Measurements from ENCODE around the gene CD44.
"Not testable (repeated sequence)": the region's sequence is repeated elsewhere in the genome, so short reads cannot be mapped to it uniquely, and the experiment has no call there.

CD44 gene

GRCh38 chr11:35216962-35217678, 78.1 kb downstream of the CD44 start:
- no peaks in the 10 kb centered on the region for H3K27me3 ChIP-seq (replicated peaks; ENCODE audit: control insufficient read depth, insufficient read depth, low read length)
- H3K4me3 ChIP-seq (replicated peaks; ENCODE audit: low read depth, low read length) = no peak overlapping the region
- DNase-seq (ENCODE audit: extremely low read depth, insufficient read length) = no peak
- H3K36me3 ChIP-seq (ENCODE audit: control insufficient read depth, insufficient read depth, low read length) = peaks cover 39% of the 10 kb centered on the region
- no peak for TF ChIP-seq CTCF (IDR thresholded peaks at IDR 0.05; ENCODE audit: insufficient read depth, low read length, poor library complexity, severe bottlenecking)

- Histone ChIP-seq H3K27me3 (replicated peaks; ENCODE audit: control insufficient read depth, insufficient read depth, low read length) (no peaks in the 10 kb centered on the region), H3K4me3 (replicated peaks; ENCODE audit: low read depth, low read length) (no peak overlapping the region), H3K36me3 (ENCODE audit: control insufficient read depth, insufficient read depth, low read length) (peaks cover 48% of the 10 kb centered on the region)
- TF ChIP-seq CTCF (IDR thresholded peaks at IDR 0.05; ENCODE audit: insufficient read depth, low read length, poor library complexity, severe bottlenecking) = no peak
- no peak for DNase-seq (ENCODE audit: extremely low read depth, insufficient read length)
Observed at GRCh38 chr11:35218956-35219355, 80.0 kb downstream of the CD44 start.

GRCh38 chr11:35223371-35223796, 84.4 kb downstream of the CD44 start:
- H3K36me3 ChIP-seq (ENCODE audit: control insufficient read depth, insufficient read depth, low read length) = peaks cover 41% of the 10 kb centered on the region

GRCh38 chr11:35223991-35224390, 85.0 kb downstream of the CD44 start:
- H3K4me3 ChIP-seq (replicated peaks; ENCODE audit: low read depth, low read length) = no peak overlapping the region
- no peaks in the 10 kb centered on the region for H3K27me3 ChIP-seq (replicated peaks; ENCODE audit: control insufficient read depth, insufficient read depth, low read length)
- DNase-seq (ENCODE audit: extremely low read depth, insufficient read length) = no peak
- H3K36me3 ChIP-seq (ENCODE audit: control insufficient read depth, insufficient read depth, low read length) = peaks cover 41% of the 10 kb centered on the region
- no peak for TF ChIP-seq CTCF (IDR thresholded peaks at IDR 0.05; ENCODE audit: insufficient read depth, low read length, poor library complexity, severe bottlenecking)

More at GRCh38 chr11:35223371-35223796, 84.4 kb downstream of the CD44 start:
- no peak for TF ChIP-seq CTCF (IDR thresholded peaks at IDR 0.05; ENCODE audit: insufficient read depth, low read length, poor library complexity, severe bottlenecking)
- Histone ChIP-seq H3K27me3 (replicated peaks; ENCODE audit: control insufficient read depth, insufficient read depth, low read length) (no peaks in the 10 kb centered on the region), H3K4me3 (replicated peaks; ENCODE audit: low read depth, low read length) (no peak overlapping the region)
- no peak for DNase-seq (ENCODE audit: extremely low read depth, insufficient read length)

GRCh38 chr11:35225946-35226520, 87.1 kb downstream of the CD44 start:
- no peak for TF ChIP-seq CTCF (IDR thresholded peaks at IDR 0.05; ENCODE audit: insufficient read depth, low read length, poor library complexity, severe bottlenecking)
- Histone ChIP-seq H3K4me3 (replicated peaks; ENCODE audit: low read depth, low read length) (no peak overlapping the region), H3K27me3 (replicated peaks; ENCODE audit: control insufficient read depth, insufficient read depth, low read length) (no peaks in the 10 kb centered on the region), H3K36me3 (ENCODE audit: control insufficient read depth, insufficient read depth, low read length) (peaks cover 40% of the 10 kb centered on the region)
- DNase-seq (ENCODE audit: extremely low read depth, insufficient read length) = no peak

- H3K4me3 ChIP-seq (replicated peaks; ENCODE audit: low read depth, low read length); DNase-seq (ENCODE audit: extremely low read depth, insufficient read length); H3K27me3 ChIP-seq (replicated peaks; ENCODE audit: control insufficient read depth, insufficient read depth, low read length): not testable (repeated sequence)
- H3K36me3 ChIP-seq (ENCODE audit: control insufficient read depth, insufficient read depth, low read length) = peaks cover 36% of the 10 kb centered on the region
Observed at GRCh38 chr11:35226756-35227155, 87.8 kb downstream of the CD44 start.
